HG02943 (cell line): Measurements from ENCODE around the gene ANGPTL4.
"Not testable (repeated sequence)": the region's sequence is repeated elsewhere in the genome, so short reads cannot be mapped to it uniquely, and the experiment has no call there.

Experiments used
- ATAC-seq: cut with Tn5 transposase; IDR thresholded peaks from one replicate; pipeline ENCODE4 v1.9.1; 2021; ENCODE audit warnings: mild to moderate bottlenecking, low read depth, moderate library complexity; ENCODE audit not compliant: unreplicated experiment

ANGPTL4 gene

GRCh38 chr19:8333767-8334457 lies 30.0 kb upstream of the ANGPTL4 start:
- no peak for ATAC-seq

GRCh38 chr19:8334458-8335342 lies 29.3 kb upstream of the ANGPTL4 start:
- ATAC-seq = no peak

GRCh38 chr19:8335343-8336071 lies 28.4 kb upstream of the ANGPTL4 start:
- ATAC-seq = no peak

- no peak for ATAC-seq
These were observed 27.8 kb upstream of the ANGPTL4 start for GRCh38 chr19:8336072-8336569.

GRCh38 chr19:8336660-8337059 lies 27.3 kb upstream of the ANGPTL4 start:
- no peak for ATAC-seq

GRCh38 chr19:8337728-8338127 lies 26.2 kb upstream of the ANGPTL4 start:
- no peak for ATAC-seq

GRCh38 chr19:8338835-8339234 lies 25.1 kb upstream of the ANGPTL4 start:
- ATAC-seq = no peak

- no peak for ATAC-seq
These were observed 23.4 kb upstream of the ANGPTL4 start for GRCh38 chr19:8340341-8341096.

GRCh38 chr19:8341504-8341903 lies 22.5 kb upstream of the ANGPTL4 start:
- ATAC-seq = not testable (repeated sequence)

- ATAC-seq = no peak
These were observed 21.7 kb upstream of the ANGPTL4 start for GRCh38 chr19:8342316-8342683.

GRCh38 chr19:8342684-8343482 lies 21.1 kb upstream of the ANGPTL4 start, which contains the start of gene KANK3:
TSS of gene KANK3 (minus strand) at chr19:8343262. CDS start at chr19:8337828, 5,434 bp downstream.
- no peak for ATAC-seq

- no peak for ATAC-seq
These were observed 20.5 kb upstream of the ANGPTL4 start for GRCh38 chr19:8343483-8343844.

GRCh38 chr19:8349629-8350372 lies 14.2 kb upstream of the ANGPTL4 start:
- not testable (repeated sequence) for ATAC-seq

GRCh38 chr19:8352134-8352827 lies 11.7 kb upstream of the ANGPTL4 start:
- no peak for ATAC-seq

GRCh38 chr19:8352845-8353244 lies 11.1 kb upstream of the ANGPTL4 start:
- ATAC-seq = not testable (repeated sequence)

- no peak for ATAC-seq
These were observed 8.1 kb upstream of the ANGPTL4 start for GRCh38 chr19:8355631-8356402.

- ATAC-seq = no peak
These were observed 6.9 kb upstream of the ANGPTL4 start for GRCh38 chr19:8357007-8357521.
